ENCODE results near the gene SGO1.

SGO1 gene

GRCh38 chr3:20154928-20155327 is 31.1 kb downstream of the SGO1 start:
- DNase-seq (ENCODE audit: low spot score), result no peak

DNA sequence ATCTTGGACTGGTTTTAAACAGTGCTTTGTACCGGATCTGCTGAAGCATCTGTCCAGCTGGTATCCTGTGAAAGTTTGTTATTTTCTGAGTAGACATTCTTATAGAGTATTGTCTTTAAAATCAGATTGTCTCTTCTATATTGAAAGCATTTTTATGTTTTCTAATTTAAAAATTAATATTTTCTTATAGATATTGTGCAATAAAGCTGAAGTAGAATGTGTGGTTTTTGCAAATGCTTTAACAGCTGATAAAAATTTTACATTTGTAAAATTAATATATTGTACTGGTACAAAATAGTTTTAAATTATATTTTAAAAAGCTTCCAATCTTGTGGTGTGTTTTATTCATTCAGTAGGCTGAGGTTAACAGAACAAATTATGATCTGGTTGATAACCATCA is 31.9 kb downstream of the SGO1 start:
- no peak for DNase-seq (ENCODE audit: low spot score)

DNA sequence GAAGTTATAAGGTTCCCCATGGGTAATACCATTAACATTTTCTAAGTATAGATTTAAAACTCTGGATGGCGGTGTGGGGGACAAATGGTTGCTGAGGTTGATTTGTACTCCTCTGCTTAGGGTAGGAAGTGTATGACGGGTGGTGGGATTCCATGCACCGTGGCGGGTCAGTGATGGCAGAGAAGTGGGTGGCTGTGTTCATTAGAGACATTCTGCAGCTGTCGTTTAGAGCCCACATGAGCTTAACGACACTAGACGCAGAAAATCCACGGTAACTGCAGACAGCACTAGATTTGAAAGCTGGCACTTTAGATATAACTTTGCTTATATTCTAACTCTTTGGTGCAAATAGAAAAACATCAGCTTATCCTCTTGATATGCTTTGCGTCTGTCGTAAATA is 37.5 kb downstream of the SGO1 start:
- DNase-seq (ENCODE audit: low spot score), result no peak

GRCh38 chr3:20147361-20147760 is 38.6 kb downstream of the SGO1 start:
- no peak for DNase-seq (ENCODE audit: low spot score)

- DNase-seq (ENCODE audit: low spot score), result no peak
These were observed 39.7 kb downstream of the SGO1 start for GRCh38 chr3:20146301-20146700.

- no peak for DNase-seq (ENCODE audit: low spot score)
These were observed 40.1 kb downstream of the SGO1 start for GRCh38 chr3:20145874-20146273.

DNA sequence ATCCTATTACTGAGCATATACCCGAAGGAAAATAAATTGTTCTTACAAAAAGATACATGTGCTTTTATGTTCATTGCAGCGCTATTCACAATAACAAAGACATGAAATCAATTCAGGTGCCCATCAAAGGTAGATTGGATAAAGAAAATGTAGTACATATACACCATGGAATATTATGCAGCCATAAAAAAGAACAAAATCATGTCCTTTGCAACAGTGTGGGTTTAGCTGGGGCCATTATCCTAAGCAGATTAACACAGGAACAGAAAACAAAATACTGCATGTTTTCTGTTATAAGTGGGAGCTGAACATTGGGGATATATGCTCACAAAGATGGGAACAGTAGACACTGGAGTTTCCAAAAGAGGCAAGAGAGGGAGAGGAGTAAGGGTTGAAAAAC is 42.5 kb downstream of the SGO1 start:
- no peak for DNase-seq (ENCODE audit: low spot score)

DNA sequence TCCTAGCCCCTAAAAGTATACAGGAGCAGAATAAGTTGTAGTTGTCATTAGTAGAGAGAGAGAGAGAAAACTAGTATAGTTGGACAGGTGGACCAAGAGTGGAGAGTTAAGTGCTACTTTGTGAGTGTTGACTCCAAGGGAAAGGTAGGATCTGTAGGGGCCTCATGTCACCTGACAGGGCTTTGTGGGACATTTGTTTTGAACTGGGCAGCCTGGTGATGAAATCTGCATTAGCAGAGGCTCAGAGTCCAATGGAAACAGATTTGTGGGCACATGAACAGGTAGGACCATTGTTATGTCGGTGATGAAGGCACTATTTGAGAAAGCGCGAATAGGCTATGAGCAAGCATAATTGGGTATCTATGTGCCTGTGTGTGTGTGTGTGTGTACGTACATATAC is 43.5 kb downstream of the SGO1 start:
- no peak for DNase-seq (ENCODE audit: low spot score)

DNA sequence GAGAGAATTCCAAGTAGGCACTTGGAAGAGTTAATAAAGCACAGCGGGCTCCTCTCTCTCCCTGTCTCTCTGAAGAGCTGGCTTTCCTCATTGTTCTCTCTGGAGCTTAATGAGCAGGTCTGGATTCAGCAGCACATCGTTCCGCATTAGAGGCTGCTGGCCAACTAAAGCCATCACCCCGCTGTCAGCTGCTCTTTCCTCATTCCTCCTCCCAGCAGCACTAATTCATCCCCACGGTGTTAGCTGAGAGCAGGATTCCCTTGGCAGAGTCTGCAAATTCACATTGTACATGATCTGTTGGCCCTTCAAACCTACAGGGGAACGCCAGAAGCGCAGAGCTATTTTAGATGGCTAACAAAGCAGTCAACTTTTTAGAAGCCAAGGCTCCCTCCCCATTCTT is 44.2 kb downstream of the SGO1 start:
- DNase-seq (ENCODE audit: low spot score), result no peak

GRCh38 chr3:20141316-20141715 is 44.7 kb downstream of the SGO1 start:
- no peak for DNase-seq (ENCODE audit: low spot score)

DNA sequence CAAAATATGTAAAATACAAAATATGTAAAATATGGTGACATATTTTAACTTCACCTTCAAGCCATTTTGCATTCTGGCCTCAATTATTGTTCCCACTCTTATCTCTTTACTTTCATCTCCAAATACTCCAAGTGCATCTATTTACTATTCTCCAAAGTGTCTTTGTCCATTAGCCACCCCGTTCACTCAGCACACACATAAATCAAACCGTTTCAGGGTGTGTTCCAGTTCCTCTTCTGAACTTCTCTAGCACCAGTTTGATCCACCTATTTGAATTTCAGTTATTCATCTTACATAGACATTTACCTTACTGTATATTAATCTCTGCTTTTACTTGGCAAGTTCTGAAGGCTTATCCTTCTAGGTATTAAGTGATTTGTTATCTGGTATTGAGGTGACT is 45.1 kb downstream of the SGO1 start:
- no peak for DNase-seq (ENCODE audit: low spot score)

GRCh38 chr3:20137647-20138046 is 48.4 kb downstream of the SGO1 start:
- DNase-seq (ENCODE audit: low spot score), result no peak

GRCh38 chr3:20136231-20136630 is 49.8 kb downstream of the SGO1 start:
- DNase-seq (ENCODE audit: low spot score), result no peak

- DNase-seq (ENCODE audit: low spot score), result no peak
These were observed 55.9 kb downstream of the SGO1 start for GRCh38 chr3:20130106-20130505.

- DNase-seq (ENCODE audit: low spot score), result no peak
These were observed 57.6 kb downstream of the SGO1 start for GRCh38 chr3:20128358-20128757.

GRCh38 chr3:20125897-20126296 is 60.1 kb downstream of the SGO1 start:
- no peak for DNase-seq (ENCODE audit: low spot score)

DNA sequence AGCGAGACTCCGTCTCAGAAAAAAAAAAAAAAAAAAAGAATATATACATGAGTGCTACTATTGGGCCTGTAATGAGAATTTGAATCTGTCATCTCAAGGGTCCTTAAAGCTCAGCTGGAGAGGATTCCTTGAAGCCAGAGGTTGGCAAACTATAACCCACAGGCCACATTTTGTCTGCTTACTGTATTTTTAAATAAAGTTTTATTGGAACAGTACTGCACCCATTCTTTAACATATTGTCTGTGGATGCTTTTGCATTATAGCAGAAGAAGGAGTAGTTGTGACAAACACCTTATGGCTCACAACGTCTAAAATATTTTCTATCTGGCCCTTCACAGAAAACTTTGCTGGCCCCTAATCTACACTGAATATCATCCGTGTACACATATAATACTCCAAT is 60.7 kb downstream of the SGO1 start:
- no peak for DNase-seq (ENCODE audit: low spot score)

GRCh38 chr3:20123131-20123652 is 62.8 kb downstream of the SGO1 start:
- DNase-seq (ENCODE audit: low spot score), result no peak

DNA sequence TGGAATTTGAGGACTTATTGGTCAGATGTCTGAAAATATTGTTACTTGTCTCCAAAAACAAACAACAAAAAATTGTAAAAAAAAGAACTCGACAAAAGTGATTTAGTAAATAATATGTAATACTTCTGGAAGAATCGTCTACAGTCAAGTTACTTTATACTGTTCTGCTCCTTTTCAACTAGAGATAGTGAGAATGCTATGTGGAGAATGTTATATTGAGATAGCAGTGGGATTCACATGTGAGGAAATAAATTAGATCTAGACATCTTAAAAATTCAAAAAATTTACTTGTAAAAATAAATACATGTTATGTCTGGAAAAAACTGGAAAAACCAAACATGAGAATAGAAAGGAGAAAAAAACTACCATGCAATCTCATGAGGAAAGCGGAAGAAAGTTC is 64.9 kb downstream of the SGO1 start:
- no peak for DNase-seq (ENCODE audit: low spot score)
